Activated CD4-positive, alpha-beta T cell treated with anti-CD3 and anti-CD28 coated beads for 1 hour (primary cell): ENCODE results near the gene CYRIA.

Experiments used
- DNase-seq: peaks from one replicate; pipeline ENCODE4 v3.0.0-alpha.2; 2020

Gene CYRIA

DNA sequence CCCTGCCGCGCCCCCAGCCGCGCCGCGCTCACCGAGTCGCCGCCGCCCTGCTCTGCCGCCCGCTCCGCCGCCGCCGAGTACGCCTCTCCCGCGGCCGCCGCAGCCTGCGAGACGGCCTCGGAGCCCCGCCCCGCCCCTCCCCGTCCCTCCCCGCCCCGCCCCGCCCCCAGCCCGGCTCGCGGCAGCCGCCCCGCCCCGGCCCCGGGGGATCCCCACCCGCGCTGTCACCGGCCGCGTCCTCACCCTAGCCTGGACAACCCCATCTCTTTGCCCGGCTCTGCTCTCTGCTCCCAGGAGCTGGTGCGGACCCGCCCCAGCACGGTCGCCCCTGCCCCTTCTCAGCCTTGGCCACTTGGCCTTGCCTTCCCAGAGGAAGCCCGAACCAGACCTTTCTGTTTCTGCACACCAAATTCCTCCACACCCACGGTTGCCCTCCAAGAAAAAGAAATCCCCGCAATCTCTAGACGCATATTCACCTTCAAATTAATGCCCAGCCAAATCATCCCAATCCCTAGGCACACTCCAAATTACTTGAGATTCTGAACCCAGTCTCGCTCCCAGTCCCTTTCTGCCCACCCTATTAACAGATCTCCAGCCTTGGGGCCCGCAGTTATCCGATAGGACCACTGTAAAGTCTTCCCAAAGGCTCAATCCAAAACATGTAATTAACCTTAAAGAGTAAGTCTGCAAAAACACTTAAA, at the start of gene CYRIA:
TSS of gene CYRIA (minus strand) at position 87 of the 701 bp plus-strand sequence. CDS start 77,715 bp downstream, outside the sequence.
- no peak for DNase-seq

DNA sequence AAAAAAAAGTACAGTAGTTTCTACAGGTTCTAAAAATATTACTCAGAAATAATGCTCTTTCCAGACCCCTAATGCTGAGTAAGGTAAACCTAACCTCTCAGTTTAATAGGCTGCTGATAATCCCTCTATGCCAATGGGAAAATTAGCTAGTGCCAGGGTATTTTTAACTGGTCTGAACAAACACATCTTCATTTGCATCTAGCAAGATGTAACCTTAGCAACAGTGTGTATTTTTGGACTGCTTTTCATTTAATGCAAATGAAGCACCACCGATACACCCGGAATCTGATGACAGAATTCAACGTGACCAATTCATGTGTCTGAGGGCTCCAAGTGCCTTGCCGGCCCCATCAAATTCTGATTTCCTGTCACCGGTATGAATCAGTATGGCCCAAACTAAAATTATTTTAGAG, 47.4 kb upstream of the CYRIA start:
- DNase-seq = no peak

DNA sequence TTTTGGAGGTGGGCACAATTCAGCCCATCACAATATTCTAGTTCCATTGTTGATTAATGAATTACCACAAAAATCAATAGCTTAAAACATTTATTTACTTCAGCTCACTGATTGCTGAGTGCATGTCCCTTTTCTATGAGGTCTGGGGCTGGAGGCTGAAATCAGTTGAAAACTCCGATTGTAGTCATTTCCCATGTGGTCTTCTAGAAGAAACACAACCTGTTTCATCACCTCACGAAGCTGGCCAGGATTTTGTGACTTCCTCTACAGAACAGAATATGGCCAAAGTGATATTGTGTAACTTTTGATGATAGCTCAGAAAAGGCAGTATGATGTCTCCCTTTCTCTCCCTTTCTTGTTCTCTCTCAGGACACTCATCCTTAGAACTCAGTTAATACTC, 44.1 kb upstream of the CYRIA start:
- no peak for DNase-seq

DNA sequence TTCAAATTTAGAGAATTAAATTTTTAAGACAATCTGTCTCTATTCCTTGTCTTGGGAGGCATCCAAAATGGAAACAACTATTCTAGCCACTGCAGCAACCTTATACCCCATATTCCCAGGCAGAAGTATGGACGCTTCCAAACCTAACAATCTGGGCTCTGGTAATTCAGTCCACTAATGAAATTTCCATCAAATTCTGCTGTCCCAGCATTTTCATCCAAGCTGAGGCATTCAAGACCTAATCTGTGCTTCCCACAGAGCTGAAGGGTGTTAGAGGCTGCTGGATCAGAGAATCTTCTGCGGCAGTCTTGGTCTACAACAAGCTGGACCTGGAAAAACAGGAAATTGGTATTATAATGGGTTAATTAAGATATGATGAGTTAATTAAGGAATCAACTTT, 42.5 kb upstream of the CYRIA start:
- DNase-seq = no peak

DNA sequence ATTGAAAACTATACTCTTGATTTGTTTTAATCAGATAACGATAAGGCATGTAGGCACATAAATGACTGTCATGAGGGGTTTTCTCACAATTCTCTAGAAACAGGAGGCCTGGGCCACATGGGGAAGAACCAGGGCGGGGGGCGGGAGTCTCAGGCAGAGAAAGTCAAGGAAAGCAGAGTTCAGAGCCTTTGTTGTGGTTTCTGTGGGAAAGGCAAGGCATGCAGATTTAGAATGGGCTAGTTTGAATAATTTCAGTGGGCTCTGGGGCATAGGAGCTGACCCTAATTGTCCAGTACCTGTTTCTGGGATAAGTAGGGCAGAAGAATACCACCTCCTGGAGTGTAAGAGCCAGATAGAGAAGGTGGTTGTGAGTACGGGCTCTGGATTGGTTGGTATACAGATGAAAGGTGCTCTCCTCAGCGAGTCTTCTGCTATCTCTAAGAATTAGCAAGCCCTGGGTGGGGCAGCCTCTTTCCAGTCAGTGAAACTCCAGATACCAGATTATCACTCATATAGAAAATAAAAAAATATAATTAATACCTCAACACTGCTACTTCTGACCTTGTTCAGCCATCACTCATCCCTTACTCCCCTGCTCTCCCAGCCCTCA, 41.5 kb upstream of the CYRIA start:
- no peak for DNase-seq

DNA sequence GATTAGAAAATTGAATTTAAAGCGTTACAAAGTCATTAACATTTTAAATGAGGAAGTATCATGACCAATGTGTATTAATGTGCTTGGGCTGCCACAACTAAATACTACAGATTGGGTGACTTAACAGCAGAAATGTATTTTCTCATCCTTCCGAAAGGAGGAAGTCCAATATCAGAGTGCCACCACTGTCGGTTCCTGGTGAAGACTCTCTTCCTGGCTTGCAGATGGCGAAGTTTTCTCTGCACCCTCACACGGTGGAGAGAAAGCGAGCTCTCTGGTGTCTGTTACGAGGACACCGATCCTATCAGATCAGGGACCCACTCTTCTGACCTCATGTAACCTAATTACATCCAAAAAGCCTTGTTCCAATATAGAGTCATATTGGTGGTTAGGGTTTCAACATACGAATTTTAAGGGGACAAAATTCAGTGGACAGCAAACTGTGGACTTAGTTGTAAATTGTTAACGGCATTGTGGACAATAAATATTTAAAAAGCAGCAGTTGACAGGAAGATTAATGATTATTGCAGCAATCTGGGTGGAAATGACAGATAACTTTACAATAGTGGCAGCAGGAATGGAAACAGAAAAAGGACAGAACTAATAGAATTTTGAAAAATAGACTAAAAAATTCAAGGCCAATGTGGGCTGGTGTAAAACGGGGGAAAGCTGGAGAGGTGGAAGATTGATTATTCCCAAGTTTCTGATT, 35.1 kb upstream of the CYRIA start:
- no peak for DNase-seq

DNA sequence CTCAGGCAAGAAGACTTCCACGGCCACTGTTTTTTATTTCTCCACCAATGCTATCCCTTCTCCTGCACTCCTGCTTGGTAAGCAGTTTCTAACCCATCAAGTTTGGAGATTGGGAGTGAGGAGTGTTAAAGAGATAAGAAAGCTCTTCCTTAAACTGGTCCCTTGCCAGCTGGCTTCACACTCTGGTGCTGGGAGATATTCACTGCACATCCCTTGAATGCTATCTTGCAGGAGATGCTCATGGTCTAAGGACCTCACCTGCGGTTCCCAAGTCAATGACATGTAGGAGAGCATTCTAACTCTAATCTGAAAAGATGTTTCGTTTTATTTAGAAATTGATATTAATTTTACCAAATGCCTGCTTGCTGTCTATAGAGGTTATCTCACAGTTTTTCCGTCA, 28.2 kb upstream of the CYRIA start:
- no peak for DNase-seq

DNA sequence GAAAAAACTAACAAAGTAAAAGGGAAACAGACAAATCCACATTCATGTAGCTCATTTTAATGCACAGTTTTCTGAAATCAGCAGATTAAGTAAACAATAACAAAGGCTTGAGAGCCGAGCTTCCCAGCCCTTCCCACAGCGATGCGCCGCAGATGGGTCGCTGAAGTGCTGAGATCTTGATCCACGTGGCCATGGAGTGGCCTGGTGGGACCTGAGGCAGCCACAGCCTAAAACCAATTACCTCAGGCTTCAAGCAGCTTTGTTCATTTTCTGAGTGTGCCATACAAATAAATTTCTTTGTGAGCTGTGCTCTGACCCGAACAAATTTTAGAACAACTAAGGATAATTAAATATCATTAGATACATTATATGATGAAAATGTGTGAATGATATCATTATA, 25.6 kb upstream of the CYRIA start:
- no peak for DNase-seq

DNA sequence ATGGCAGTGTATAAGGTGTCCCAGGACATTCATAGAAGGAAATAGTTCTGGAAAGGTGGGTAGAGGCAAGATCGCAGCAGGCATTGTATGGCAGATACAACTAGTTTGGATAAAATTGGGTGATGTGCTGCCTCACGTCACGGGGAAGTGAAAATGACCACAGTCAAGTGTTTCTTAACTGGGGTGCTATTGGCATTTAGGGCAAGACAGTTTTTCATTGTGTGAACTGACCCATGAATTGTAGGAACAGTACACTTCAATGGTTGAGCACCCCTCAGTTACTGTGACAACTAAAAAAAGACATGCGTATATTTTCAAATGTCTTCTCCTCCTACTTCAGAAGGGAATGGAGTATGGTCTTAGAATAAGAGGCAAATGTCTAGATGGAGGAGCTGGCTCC, 22.3 kb upstream of the CYRIA start:
- no peak for DNase-seq

DNA sequence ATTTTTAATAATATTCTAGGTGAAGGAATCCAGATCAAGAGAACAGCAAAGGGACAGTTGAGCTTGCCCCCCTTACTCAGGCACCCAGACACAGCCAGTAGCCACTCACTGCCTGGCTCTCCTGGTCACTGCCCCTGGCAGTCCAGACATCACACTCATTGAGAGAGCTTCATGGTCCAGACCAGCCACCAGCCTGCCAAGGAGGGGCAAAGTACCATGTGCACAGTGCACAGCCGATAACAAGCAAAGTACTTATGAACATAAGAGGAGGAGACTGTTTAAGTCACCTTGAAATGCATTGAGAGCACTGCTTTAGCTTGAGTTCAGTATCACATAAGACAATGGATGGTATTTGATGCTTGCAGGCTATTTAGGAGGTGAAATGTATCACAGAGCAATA, 21.6 kb upstream of the CYRIA start:
- no peak for DNase-seq

DNA sequence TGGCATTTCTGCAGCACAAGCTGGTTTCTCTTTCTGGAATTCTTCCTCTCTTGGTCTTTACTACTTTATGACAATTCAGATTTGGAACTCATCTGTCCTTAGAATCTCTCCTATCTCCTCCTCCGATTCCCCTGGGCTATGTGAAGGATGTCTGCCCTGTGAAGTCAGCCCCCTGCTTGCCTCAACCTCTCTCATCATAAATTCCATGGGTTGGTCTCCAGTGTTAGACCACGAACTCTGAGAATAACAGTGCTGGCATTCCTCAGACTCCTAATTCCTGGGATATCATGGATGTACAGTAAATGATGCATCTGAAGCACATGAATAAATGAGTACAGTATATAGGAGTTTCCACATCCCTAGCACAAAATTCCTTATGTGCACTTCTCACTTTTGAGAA, 21.0 kb upstream of the CYRIA start:
- DNase-seq = no peak

DNA sequence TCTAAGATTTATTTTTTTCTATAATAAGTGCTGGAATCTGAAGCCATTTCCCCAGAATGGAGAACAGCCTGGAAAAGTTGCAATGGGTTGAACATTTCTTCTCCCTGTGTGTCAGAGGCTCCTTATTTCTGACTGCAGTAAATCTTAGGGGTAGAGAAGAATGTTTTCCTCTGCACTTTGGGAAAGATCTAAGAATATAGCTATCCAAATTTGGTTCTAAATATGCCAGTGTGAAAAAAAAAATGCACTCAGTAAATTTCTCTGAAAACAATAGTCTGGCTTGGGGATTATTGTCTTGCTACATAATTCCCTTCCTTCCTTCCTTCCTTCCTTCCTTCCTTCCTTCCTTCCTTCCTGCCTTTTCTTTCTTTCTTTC, 19.7 kb upstream of the CYRIA start:
- DNase-seq = no peak

DNA sequence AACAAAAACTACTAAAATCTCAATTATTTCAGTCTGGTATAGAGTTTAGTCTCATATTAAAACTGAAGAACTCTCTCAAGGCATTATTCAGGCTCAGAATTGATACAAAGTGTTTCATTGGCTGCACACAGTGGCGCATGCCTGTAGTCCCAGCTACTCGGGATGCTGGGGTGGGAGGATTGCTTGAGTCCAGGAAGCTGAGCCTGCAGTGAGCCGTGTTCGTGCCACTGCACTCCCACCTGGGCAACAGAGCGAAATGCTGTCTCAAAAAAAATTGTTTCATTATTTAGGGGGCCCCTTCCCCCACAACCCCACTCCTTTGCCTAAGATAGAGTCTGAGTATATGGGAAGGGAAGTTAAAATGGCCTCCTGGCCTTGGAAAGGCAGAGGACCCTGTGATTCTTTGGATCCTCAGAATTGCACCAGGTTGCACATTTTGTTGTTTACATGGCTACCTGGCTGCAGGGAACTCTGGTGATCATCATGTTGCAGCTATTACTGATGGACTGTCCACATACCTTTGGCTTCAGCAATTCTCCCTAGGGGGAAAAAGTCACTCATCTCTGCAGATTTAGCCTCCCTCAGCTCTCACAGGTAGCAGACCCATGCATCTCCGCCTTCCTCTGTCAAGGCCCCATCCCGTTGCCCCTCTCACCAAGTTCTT, 19.2 kb upstream of the CYRIA start:
- no peak for DNase-seq

DNA sequence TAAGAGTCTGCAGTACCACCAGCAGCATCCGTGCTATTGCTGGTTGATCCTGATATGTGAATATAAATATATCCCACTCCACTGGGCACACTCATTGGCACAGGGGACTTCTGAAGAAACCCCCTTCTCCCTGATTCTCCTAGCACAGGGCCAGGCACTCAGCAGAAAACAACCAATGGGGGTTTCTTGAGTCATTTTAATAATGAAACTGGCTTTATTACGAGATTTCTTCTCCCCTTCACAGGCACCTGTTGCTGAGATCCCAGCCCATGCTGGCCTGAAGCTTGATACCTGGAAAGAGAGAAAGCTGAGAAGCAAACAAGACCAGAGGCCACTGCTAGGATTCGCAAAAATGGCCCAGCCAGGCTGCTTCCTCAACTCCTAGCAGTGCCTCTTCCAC, 17.9 kb upstream of the CYRIA start:
- DNase-seq = no peak

DNA sequence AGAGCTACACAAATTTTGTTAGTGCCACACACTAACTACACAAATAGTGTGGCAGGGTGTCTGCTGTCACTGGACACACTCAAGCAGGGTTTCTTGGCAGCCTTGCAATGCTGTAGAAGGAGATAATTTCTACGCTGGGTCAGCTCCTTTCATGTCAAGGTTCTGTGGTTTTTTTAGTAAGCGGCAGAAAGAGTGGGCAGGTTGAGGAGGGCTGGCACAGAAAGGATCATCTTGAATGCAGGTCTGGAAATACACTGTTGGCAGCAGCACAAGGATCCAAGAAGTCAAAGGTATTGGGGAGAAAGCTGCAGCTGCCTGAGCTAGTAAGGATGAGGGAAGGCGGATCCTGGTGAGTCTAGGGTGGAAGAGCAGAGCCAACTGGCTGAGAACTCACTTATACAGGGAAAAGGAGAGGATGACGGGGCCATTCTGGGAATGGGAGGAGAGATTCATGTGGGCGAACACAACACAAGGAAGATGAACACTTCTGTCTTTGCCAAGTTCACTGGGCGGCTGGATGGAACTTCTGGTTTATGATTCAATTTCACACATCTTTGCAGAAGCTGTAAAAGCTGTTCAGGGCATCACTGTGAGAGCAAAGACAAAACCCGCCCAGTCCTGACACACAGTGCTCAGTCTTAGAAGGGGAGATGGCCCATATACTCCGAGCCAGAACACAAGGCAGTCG, 16.9 kb upstream of the CYRIA start:
- no peak for DNase-seq

DNA sequence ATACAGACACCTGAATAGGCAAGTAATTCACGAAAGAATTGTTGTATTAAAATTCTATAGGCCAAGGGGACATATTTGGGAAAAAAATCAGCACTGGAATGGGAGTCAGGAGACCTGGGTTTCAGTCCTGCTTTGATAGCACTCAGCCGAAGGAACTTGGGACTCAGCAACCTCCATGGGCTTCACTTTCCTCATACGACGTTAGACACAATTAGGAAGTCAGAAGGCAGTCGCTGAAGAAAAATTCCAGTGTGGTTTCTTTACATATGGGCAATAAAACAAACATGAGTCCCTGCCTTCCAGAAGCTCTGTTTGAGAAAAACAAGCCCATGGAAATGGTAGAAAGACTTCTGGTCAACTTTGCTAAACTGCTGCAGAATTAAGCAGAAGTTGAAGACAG, 15.1 kb upstream of the CYRIA start:
- DNase-seq = no peak

DNA sequence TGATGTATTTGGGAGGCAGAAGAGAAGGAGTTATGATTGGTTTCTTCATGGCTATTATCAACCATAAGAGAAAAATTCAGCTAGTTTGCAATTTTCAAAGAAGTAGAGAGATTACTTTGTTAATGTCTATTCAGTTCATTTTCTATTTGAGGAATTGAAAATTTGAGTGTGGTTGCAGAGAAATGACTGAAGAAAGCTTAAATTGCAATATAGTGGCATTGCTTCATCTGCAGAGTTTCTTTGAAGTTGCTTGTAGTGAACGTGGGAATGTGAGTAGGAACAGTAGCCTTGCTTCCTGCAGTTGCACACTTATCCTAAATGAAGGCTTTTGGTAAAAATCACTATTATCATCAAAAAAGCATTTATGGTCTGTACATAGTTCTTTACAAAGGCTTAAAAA, 14.7 kb upstream of the CYRIA start:
- DNase-seq = no peak

DNA sequence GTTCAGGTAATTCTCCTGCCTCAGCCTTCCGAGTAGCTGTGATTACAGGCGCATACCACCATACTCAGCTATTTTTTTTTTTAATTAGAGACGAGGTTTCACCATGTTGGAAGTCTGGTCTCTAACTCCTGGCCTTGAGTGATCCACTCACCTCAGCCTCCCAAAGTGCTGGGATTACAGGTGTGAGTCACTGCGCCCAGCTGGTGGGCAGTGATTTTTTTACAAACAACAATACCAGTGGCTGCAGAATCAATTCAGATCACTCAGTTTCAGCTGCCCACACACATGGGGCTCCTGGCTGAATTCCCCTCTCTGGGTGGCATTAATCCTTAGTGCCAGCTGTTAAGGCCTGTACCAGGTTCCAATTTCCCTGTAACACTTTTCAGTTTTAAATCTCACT, 13.3 kb upstream of the CYRIA start:
- no peak for DNase-seq

DNA sequence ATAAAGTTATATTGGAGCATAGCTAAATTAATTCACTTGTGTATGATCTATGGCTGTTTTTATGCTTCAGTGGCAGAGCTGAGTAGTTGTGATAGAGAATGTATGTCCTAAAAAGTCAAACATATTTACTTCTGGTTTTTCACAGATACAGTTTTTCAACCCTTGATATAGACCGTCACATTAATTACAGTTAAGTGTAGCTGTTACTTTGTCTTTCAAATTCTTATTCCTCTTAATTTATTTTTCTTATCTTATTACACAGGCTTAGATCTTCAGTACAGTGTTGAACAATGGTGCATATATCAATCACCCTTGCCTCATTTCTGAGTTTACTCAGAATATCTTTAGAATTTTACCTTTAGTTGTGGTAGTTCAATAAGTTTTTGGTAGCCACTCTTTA, 12.2 kb upstream of the CYRIA start:
- DNase-seq = no peak

DNA sequence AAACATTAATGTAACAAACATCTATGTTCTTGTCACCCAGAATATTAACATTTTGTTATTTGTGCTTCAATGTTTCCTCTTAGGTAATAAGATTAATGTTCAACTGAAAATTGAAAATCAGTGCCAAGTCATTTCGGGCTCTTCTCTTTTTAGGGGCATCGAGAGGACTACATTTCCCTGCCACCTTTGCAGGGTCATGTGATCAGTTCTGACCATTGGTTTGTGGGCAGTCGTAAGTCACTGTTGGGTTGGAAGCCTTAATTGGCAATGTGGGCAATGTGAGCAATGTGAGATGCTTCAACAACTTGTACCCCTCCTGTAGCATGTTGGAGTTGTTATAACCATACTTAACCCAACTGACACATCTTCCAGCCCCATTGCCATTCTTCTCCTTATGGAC, 10.1 kb upstream of the CYRIA start:
- DNase-seq = no peak

DNA sequence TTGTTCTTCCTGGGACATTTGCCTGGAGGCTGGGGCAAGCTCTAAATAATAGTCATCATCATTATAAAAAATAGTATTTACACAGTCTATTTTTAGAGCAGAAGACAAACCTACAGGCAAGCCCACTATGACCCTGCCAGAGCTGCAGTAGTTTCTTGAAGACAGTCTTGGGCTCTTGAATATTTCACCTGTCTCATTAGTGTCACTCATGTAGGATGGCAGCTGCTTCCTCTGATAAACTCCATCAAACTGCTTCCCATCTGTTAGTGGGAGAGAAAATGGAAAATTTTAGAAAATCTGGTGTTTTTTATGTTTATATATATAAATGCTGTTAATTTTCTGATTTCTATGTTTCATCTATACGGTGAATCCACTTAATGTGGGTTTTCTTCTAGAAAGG, 8.5 kb upstream of the CYRIA start:
- no peak for DNase-seq

DNA sequence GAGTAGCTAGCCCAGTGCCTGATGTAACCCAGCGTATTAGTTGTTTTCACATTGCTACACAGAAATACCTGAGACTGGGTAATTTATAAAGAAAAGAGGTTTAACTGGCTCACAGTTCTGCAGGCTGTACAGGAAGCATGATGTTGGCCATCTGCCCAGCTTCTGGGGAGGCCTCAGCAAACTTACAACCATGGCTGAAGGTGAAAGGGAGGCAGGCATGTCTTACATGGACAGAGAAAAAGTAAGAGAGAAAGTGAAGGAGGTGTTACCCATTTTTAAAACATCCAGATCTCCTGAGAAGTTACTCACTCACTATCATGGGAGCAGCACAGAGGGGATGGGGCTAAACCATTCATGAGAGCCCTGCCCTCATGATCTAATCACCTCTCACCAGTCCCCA, 6.1 kb upstream of the CYRIA start:
- no peak for DNase-seq

DNA sequence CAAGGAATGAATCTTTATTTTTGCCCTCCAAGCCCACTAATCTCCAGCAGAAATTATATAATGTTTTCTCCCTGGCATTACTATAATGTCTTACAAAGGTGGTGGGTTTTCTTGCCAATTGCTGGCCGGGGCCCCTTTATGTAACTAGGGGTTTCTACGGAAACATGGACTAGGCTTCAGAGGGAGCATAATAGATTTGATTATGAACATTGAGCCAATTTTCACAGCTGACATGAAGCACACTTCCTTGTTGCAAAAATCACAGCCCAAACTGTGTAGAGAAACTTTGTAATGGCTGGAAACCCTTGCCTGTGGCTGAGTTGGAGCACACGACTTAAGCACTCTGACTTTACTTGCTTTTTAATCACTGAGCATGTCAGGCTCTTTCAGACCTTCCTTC, 3.8 kb upstream of the CYRIA start:
- DNase-seq = no peak

DNA sequence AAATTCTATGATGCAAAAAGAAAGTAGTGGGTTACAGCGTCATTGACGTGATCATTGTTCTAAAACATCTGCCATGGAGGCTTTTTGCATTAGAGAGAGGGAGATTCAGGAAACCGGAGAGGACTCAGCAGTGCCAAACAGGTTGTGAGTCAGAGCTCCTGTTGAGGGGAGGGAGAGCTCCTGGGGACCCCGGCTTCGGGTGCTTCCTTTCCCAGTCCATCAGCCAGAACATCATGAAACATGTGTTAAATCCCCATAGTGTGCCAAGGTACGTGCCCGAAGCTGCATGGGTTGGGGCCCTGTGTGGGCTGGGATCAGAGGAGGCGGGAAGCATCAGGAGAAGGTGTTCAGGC, 791 bp upstream of the CYRIA start:
- DNase-seq = no peak
